GM18861 (cell line): ENCODE data around the gene WDR82.

Experiments
- ATAC-seq: cut with Tn5 transposase; IDR thresholded peaks from one replicate; pipeline ENCODE4 v1.9.1; 2021; ENCODE audit not compliant: unreplicated experiment

The WDR82 gene

DNA sequence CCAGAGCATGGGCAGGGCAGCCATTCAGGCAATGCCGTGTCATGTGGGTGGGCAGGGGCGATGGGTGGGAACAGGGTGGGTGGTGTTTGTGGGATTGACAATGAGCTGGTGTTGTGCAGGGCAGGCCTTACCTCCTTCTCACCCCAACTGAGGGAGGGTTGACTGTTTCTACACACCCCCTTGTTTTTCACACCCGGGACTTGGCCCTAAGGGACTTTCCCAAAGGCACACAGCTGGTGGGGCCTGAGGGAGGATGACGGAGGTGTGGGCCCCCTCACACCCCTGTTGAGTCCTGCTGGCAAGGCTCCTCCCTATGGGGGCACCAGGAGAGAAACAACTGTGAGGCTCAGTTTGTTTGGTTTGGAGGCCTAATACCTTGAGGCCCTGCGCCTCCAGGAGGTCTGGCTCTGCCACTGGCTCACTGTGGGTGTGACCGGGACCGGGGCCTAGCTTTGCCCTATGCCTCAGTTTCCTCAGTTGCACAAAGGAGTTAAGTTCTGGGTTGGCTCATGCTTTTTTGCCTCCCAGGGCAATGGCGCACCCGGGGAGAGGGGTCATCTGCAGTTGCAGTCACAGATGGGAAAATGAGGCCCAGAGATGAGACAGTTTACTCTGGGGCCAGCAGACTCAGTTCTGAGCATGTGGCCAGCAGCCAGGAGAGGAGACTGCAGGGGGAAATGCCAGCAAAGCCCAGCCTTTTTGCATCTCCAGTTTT, 32.6 kb upstream of the WDR82 start:
- no peak for ATAC-seq

GRCh38 chr3:52308308-52308707, 29.9 kb upstream of the WDR82 start:
- no peak for ATAC-seq

DNA sequence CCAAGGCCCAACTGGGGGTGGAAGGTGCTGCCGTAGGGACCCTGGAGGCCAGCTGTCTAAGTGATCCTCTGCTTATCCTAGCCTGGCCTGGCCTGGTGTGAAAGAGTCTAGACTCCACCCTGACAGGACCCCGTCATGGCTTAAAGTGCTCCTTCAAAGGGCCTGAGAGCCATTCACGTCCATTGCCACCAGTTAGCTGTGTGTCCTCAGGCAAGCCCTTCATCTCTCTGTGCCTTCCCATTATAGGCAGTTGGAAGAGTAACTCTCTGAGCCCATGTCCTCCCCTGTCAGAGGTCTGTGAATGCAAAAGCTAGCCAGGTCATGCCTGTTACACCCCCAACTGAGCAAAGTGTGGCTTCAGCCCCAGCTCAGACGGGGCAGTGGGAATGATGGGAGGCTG, 28.5 kb upstream of the WDR82 start:
- no peak for ATAC-seq

DNA sequence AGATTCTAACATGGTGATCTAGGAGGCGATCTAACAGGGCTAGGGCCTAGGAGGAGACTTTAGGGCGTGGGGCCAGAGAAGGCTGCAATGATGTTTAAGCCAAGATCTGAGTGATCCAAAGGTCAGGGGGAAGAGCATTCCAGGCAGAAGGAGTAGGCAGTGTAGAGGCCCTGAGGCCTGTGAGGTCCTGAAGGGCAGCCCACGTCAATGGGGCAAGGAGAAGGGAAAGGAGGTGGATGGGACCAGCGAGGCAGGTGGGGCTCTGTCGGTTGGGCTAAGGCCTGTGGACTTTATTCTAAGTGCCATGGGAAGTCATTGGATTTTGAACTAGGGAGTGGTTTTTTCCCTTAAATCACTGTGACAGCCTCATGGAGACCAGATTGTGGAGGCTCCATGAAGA, 27.5 kb upstream of the WDR82 start:
- no peak for ATAC-seq

- no peak for ATAC-seq
Measured at GRCh38 chr3:52303811-52304210, 25.4 kb upstream of the WDR82 start.

- no peak for ATAC-seq
Measured at GRCh38 chr3:52302426-52303145, 24.1 kb upstream of the WDR82 start.

DNA sequence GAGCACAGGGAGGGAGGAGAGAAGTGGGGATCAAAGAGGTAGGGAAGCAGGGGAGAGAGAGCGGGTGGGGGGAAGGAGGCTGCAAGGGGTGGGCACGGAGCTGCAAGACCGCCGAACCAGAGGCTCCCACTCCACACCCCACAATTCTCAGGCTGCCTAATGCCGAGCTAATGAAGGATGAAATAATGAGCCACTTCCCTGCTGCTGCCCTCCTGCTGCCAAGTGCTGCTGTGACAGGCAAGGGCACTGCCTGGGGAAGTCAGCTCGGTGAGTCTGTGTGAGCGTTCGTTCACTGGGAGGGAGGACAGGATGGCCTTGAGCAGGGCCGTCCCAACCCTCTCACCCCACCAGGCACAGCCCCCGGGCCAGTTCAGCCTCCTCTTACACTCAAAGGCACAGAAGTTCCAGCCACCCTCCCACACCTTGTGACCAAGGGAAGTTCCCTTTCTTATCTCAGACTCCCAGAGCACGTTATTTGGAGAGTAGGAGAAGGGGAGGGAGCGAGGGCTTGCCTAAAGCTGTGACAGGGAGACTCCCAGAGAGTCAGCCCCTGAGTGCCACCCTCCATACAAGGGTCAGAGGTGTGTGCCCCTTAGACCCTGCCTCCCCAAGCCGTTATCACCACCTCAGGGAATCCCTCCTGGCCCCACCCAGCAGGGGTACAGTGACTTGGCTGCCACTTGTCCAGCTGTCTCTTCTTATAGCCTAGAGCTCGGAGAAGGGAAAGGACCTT, 21.6 kb upstream of the WDR82 start:
- ATAC-seq, result no peak

DNA sequence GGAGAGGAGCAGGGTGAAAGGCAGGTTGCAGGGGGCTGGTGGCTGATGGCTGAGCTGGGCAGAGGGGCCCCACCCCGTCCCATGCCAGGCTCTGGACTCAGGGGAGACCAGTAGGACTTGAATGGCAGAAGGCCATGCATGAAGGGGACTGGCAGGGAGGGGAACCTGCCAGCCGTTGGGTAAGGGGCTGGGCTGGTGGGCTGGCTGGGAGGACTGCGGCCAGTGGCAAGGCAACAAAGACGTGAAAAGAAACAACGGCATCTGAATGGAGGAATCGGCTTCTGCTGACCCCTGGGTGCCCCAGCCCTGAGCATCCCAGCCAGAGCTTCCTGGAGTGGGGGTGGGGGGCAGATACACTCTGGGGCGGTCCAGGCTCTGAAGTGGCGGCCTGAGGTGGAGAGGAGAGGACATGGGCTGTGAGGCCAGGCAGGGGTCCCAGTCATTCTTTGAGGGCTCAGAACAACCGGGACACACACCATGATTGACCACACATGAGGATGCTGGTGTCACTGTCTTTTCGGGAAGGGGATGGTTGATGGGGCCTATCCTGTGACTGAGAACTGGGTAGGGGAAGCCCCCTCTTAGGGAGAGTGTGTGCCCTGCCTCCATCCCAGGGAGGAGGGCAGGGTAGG, 20.9 kb upstream of the WDR82 start:
- no peak for ATAC-seq

DNA sequence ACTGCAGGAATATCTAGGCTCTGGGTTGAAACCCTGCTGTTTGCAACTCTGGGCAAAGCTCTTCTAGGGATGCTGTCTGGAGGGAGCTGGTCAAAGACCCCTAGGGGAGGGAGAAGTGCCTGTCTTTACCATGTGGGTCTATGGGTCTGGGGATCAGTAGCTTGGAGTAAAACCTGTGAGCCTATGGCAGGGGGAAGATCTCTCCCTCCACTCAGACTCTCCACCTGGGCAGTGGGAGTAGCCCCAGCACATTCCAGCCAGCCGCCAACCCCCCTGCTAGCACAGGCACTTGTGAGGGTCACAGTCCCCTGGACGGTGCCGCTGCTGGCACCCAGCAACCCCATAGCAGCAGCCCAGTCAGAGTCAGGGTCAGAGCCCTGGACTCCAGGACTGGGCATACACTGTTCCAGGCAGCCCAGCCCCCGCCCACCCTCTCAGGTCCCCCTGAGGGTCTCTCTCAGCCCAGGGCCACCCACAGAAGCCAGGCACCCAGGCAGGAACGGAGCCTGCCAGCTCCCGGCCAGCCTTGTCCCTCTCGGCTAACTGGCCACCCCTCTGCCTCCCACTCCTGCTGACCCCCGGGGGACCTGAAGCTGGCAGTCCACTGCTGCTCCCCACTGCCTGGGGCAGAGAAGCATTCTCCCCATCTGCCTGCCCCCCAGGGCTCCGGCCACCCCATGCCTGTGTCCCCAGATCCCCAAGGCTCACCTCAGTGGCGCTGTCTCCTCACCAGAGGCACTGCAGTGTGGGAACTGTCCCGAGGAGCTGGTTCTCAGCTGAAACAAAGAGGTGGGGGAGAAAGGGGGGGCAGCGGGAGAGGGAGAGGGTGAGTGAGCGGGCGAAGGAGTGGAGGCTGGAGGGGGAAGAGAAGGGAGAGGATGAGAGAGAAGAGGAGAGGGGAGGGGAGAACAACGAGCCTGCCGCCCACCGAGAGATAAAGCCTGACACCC, 20.0 kb upstream of the WDR82 start:
- ATAC-seq, result no peak

- no peak for ATAC-seq
Measured at GRCh38 chr3:52297242-52298148, 19.0 kb upstream of the WDR82 start.

- ATAC-seq, result no peak
Measured at GRCh38 chr3:52295671-52296208, 17.3 kb upstream of the WDR82 start.

GRCh38 chr3:52294320-52295150, 16.1 kb upstream of the WDR82 start:
- no peak for ATAC-seq

GRCh38 chr3:52293491-52294319, 15.3 kb upstream of the WDR82 start:
- no peak for ATAC-seq

- no peak for ATAC-seq
Measured at GRCh38 chr3:52292247-52293065, 14.0 kb upstream of the WDR82 start.

- no peak for ATAC-seq
Measured at GRCh38 chr3:52291508-52292181, 13.2 kb upstream of the WDR82 start.
